NCI-H2196 treated with DMSO at 0.1 percent for 48 hours (cell line): ENCODE results near the gene WNK2.
"Not testable (repeated sequence)": the region's sequence is repeated elsewhere in the genome, so short reads cannot be mapped to it uniquely, and the experiment has no call there.

Source experiments
- DNase-seq: peaks from one replicate; lab custom pipeline; 2025; ENCODE audit not compliant: unreplicated experiment; lab: John Stamatoyannopoulos, UW

Gene WNK2

GRCh38 chr9:93365427-93366118 lies 181.6 kb downstream of the WNK2 start:
- no peak for DNase-seq

GRCh38 chr9:93366119-93366447 lies 182.1 kb downstream of the WNK2 start:
- no peak for DNase-seq

DNA sequence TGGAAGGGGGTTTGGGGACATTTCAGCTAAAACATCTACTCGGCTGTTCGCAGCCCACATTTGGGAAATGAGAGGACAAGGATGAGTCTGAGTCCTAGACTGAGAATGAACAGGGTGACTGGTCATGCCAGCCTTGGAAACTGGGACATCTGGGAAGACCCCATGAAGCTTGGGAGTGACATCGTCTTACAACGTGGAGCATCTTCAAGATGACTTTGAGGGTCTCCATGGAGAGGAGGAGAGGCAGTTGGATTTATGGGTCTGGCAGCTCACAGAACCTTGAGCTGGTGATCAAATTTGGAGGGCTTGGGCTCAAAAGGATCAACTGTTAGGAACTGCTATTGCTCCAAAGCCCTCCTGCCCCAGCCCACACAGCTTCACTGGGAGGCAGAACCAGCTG lies 182.5 kb downstream of the WNK2 start:
- not testable (repeated sequence) for DNase-seq

GRCh38 chr9:93368437-93368836 lies 184.5 kb downstream of the WNK2 start:
- DNase-seq: no peak

DNA sequence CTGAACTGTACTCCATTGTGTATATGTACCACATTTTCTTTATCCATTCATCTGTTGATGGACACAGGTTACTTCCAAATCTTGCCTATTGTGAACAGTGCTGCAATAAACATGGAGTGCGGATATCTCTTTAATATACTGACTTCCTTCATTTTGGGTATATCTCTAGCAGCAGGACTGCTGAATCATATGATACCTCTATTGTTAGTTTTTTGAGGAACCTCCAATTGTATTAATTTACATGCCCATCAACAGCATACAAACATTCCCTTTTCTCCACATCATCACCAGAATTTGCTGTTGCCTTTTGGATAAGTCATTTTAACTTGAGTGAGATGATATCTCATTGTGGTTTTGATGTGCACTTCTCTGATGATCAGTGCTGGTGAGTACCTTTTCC lies 185.7 kb downstream of the WNK2 start:
- DNase-seq: no peak
